Measurements from ENCODE around the gene NR1H2.

- TF ChIP-seq CTCF (IDR thresholded peaks at IDR 0.05; ENCODE audit: low read depth, low read length, missing input control) (no peak), MAX (IDR thresholded peaks at IDR 0.05) (no peak), RAD21 (IDR thresholded peaks at IDR 0.05) (no peak), NR2F2 (IDR thresholded peaks at IDR 0.05) (no peak), GABPA (IDR thresholded peaks at IDR 0.05 in 1 of 2, conservative IDR thresholded peaks at IDR 0.05 in 1 of 2) (no peak), SP1 (IDR thresholded peaks at IDR 0.05) (no peak), JUND (IDR thresholded peaks at IDR 0.05) (no peak), ZBTB33 (IDR thresholded peaks at IDR 0.05) (no peak), TAF1 (conservative IDR thresholded peaks at IDR 0.05) (no peak), YY1 (IDR thresholded peaks at IDR 0.05) (no peak), FOXA1 (IDR thresholded peaks at IDR 0.05) (no peak), REST (IDR thresholded peaks at IDR 0.05) (no peak), HNF4G (IDR thresholded peaks at IDR 0.05) (no peak)
Observed at GRCh38 chr19:50412419-50412818, 36.2 kb downstream of the NR1H2 start.
